Spleen (tissue), 7 donors: Measurements from ENCODE around the gene FAM234B.

ENCODE experiments used
- CTCF ChIP-seq, 11 experiments: fragments of 200-600 bp in 7 of 11; fragments of 450-650 bp in 4 of 11; sonication (generic) in 4 of 11; IDR thresholded peaks in 8 of 11; conservative IDR thresholded peaks in 3 of 11; 1 replicate in 7 of 11; 2 replicates in 4 of 11; pipeline versions ENCODE4 v1.4.0 to v1.8.0; 2016 to 2021; ENCODE audit warnings: antibody characterized with exemption in 11 of 11, inconsistent platforms in 4 of 11, mild to moderate bottlenecking in 1 of 11
- POLR2A ChIP-seq, 3 donors: fragments of 450-650 bp; IDR thresholded peaks; one replicate each; pipeline ENCODE4 v1.5.1; 2017; ENCODE audit warnings: antibody characterized with exemption in 3 of 3, mild to moderate bottlenecking in 1 of 3
- donor health status: DM: no; HTN: no; CAD: no; lungs with moderate emphysema.
- donor health status: DM: no; HTN: no; CAD: no.
- donor health status: DM: no; HTN: no; CAD: no.

GRCh38 chr12:13128291-13128965, 84.2 kb downstream of the FAM234B start:
- TF ChIP-seq CTCF (IDR thresholded peaks at IDR 0.05 in 8 of 11, conservative IDR thresholded peaks at IDR 0.05 in 3 of 11) (no peak), POLR2A (IDR thresholded peaks at IDR 0.05) (no peak)
